KMS-11 (cell line): ENCODE measurements around the gene C7.
"Not testable (repeated sequence)": the region's sequence is repeated elsewhere in the genome, so short reads cannot be mapped to it uniquely, and the experiment has no call there.

Experiments used
- H2AFZ ChIP-seq: fragments of 200-600 bp; sonication (generic); 2 replicates; pipeline ENCODE4 v1.6.1; 2016; ENCODE audit warnings: antibody characterized with exemption, mixed run types, low read depth
- H3K27ac ChIP-seq: fragments of 200-600 bp; sonication (generic); 2 replicates; pipeline ENCODE4 v1.6.1; 2016; ENCODE audit warnings: mild to moderate bottlenecking, mixed run types
- H3K27me3 ChIP-seq: fragments of 200-600 bp; sonication (generic); 2 replicates; pipeline ENCODE4 v1.6.1; 2017; ENCODE audit warnings: mild to moderate bottlenecking, low read depth, mixed run types, moderate library complexity; ENCODE audit not compliant: insufficient read depth
- H3K36me3 ChIP-seq: fragments of 200-600 bp; sonication (generic); 2 replicates; pipeline ENCODE4 v1.6.1; 2017; ENCODE audit warnings: mild to moderate bottlenecking, mixed run types; ENCODE audit not compliant: insufficient read depth
- H3K4me1 ChIP-seq: fragments of 200-600 bp; sonication (generic); 2 replicates; pipeline ENCODE4 v1.6.1; 2016; ENCODE audit warnings: mild to moderate bottlenecking, low read depth, mixed run types; ENCODE audit not compliant: poor library complexity, severe bottlenecking
- H3K4me2 ChIP-seq: fragments of 200-600 bp; sonication (generic); 2 replicates; pipeline ENCODE4 v1.7.0; 2016; ENCODE audit warnings: mild to moderate bottlenecking, mixed run types
- H3K4me3 ChIP-seq: fragments of 200-600 bp; sonication (generic); IDR thresholded peaks from 2 replicates; pipeline ENCODE4 v1.6.1; 2017; ENCODE audit warnings: low read depth, low read length, mixed read lengths; ENCODE audit not compliant: insufficient read depth
- H3K79me2 ChIP-seq: fragments of 200-600 bp; sonication (generic); 2 replicates; pipeline ENCODE4 v1.6.1; 2016; ENCODE audit warnings: low read depth, mixed run types; ENCODE audit not compliant: insufficient read depth
- H3K9ac ChIP-seq: fragments of 200-600 bp; sonication (generic); 2 replicates; pipeline ENCODE4 v1.6.1; 2016; ENCODE audit warnings: mild to moderate bottlenecking, mixed run types
- H4K20me1 ChIP-seq: fragments of 200-600 bp; sonication (generic); 2 replicates; pipeline ENCODE4 v1.6.1; 2016; ENCODE audit warnings: mild to moderate bottlenecking, mixed run types; ENCODE audit not compliant: insufficient read depth
- CTCF ChIP-seq: fragments of 200-600 bp; sonication (generic); conservative IDR thresholded peaks from 2 replicates; pipeline ENCODE4 v1.6.1; 2017; ENCODE audit warnings: low read depth, mild to moderate bottlenecking, antibody characterized with exemption, low read length, moderate library complexity, mixed read lengths

The C7 gene

GRCh38 chr5:40871177-40871576, 38.1 kb upstream of the C7 start:
- Histone ChIP-seq H2AFZ (no peak overlapping the region), H3K36me3 (no peaks in the 10 kb centered on the region), H3K9ac (no peak overlapping the region), H3K27me3 (no peaks in the 10 kb centered on the region), H4K20me1 (no peaks in the 10 kb centered on the region), H3K79me2 (no peaks in the 10 kb centered on the region), H3K4me2 (no peak overlapping the region), H3K4me3 (no peak overlapping the region), H3K27ac (no peak overlapping the region), H3K4me1 (no peaks in the 10 kb centered on the region)
- no peak for TF ChIP-seq CTCF

DNA sequence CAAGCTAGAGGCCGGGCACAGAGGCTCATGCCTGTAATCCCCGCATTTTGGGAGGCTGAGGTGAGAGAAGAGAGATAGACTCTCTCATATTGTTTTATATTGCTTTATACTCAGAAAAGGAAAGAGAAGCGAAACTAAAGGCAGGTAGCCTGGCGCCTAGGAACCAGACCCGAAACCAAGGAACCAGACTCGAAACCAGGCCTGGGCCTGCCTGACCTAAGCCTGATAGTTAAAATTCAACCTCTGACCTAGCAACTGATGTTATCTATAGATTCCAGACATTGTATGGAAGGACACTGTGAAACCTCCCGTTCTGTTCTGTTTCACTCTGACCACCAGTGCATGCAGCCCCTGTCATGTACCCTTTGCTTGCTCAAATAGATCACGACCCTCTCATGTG, 37.0 kb upstream of the C7 start:
- not testable (repeated sequence) for H3K27me3 ChIP-seq, H2AFZ ChIP-seq, H3K4me3 ChIP-seq, H3K36me3 ChIP-seq, H3K4me1 ChIP-seq, H3K79me2 ChIP-seq, H4K20me1 ChIP-seq, H3K27ac ChIP-seq, H3K9ac ChIP-seq, H3K4me2 ChIP-seq

DNA sequence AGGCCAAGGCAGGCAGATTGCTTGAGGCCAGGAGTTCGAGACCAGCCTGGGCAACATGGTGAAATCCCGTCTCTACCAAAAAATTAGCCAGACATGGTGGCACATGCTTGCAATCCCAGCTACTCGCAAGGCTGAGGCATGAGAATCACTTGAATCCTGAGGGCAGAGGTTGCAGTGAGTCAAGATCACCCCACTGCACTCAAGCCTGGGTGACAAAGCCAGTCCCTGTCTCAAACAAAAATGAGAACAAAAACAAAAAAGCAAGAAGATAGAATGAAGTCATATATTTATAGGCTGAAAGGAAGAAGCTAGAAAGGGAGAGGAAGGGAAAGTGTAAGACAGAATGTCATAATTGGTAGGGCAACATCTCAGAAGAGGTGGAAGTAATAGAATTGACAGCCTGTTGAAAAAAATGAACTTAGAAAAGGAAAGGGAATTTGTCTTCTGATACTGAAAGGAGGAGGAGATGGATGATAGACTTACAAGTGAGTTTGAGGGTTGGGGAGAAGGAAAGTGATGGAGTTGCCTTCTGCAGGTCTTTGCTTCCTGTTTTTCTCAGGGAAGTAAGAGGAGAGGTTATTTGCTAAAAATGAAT, 35.9 kb upstream of the C7 start:
- H3K4me3 ChIP-seq: no peak overlapping the region
- H3K79me2 ChIP-seq: no peaks in the 10 kb centered on the region

GRCh38 chr5:40875958-40876357, 33.3 kb upstream of the C7 start:
- no peak overlapping the region for H3K27ac ChIP-seq
- peaks cover 4% of the 10 kb centered on the region for H3K4me1 ChIP-seq
- no peak overlapping the region for H3K4me2 ChIP-seq
- no peak overlapping the region for H3K4me3 ChIP-seq
- no peaks in the 10 kb centered on the region for H3K36me3 ChIP-seq
- no peaks in the 10 kb centered on the region for H4K20me1 ChIP-seq
- no peaks in the 10 kb centered on the region for H3K27me3 ChIP-seq
- H2AFZ ChIP-seq: no peak overlapping the region
- no peaks in the 10 kb centered on the region for H3K79me2 ChIP-seq
- no peak for TF ChIP-seq CTCF
- no peak overlapping the region for H3K9ac ChIP-seq

More for the DNA sequence above, 35.9 kb upstream of the C7 start:
- Histone ChIP-seq H3K4me2 (no peak overlapping the region), H3K27me3 (no peaks in the 10 kb centered on the region), H3K9ac (no peak overlapping the region), H3K27ac (no peak overlapping the region), H3K36me3 (no peaks in the 10 kb centered on the region), H4K20me1 (no peaks in the 10 kb centered on the region), H2AFZ (no peak overlapping the region), H3K4me1 (no peaks in the 10 kb centered on the region)
- no peak for TF ChIP-seq CTCF

DNA sequence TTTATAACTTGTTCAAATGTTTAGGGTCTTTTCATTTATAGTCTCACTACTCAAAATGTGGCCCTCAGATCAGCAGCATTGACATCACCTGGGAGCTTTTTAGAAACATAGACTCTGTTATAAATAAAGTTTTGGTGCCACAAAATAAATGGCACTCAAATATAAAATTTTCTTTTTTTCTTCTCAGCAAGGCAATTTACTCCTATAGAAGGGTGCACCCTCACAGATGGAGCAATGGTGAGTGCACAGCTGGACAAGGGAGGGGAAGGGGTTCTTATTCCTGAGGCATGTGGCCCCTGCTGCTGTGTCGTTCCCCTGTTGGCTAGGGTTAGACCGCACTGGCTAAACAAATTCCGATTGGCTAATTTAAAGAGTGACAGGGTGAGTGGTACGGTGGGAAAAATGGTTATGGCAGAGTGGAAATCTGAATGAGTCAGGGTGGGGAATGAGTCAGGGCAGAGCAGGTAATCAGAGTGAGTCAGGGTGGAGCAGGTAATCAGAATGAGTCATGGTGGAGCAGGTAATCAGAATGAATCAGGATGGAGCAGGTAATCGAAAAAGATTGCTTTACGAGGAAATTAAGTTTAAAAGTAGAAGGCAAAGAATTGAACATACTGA, 31.8 kb upstream of the C7 start:
- Histone ChIP-seq H3K27me3 (no peaks in the 10 kb centered on the region), H3K79me2 (no peaks in the 10 kb centered on the region), H4K20me1 (no peaks in the 10 kb centered on the region), H3K27ac (no peak overlapping the region), H2AFZ (no peak overlapping the region), H3K9ac (no peak overlapping the region), H3K4me3 (no peak overlapping the region), H3K4me2 (no peak overlapping the region), H3K36me3 (no peaks in the 10 kb centered on the region), H3K4me1 (peaks cover 4% of the 10 kb centered on the region)
- TF ChIP-seq CTCF: no peak
